GM18505 (cell line): ENCODE data around the gene WFDC1.

Experiments
- ATAC-seq: cut with Tn5 transposase; IDR thresholded peaks from one replicate; pipeline ENCODE4 v1.9.1; 2021; ENCODE audit not compliant: unreplicated experiment
- POLR2A ChIP-seq: IDR thresholded peaks from 4 replicates; pipeline ENCODE4 v1.6.1; 2011; ENCODE audit warnings: borderline replicate concordance; ENCODE audit not compliant: insufficient read depth, insufficient read length; ENCODE audit errors: extremely low read depth

WFDC1 gene

DNA sequence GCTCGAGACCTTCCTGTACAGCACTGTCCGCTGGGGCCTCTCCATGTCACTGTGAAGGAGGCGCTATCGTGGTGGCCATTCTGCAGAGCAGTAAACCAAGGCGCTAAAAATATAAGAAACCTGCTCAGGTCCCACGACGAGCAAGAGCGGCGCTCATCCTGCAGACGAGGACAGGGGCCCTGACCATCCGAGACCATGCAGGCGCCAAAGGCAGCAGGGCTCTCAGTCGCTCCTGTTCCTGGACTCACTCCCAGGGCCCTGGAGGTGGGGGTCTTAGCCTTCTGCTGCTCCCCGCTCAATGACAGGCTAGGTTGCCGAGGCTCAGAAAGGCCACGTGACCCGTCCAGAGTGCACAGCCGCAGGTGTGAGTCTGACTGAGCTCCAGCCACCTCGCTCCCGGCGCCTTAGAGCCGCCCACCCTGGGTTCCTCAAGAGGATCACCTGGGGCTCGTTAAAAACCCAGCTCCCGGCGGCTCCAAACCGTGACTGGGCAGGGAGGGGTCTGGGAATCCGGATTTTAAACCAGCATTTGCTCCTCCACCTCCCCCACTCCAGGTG, 73.2 kb downstream of the WFDC1 start:
- ATAC-seq: no peak
- no peak for TF ChIP-seq POLR2A

GRCh38 chr16:84368308-84368996, 73.8 kb downstream of the WFDC1 start, which contains the start of gene ATP2C2:
Gene ATP2C2, plus strand, starts transcription at chr16:84368538. Its CDS starts 78 bp downstream, at chr16:84368616.
- no peak for ATAC-seq
- no peak for TF ChIP-seq POLR2A

- ATAC-seq: no peak
- no peak for TF ChIP-seq POLR2A
Observed at GRCh38 chr16:84369105-84369504, 74.4 kb downstream of the WFDC1 start.

DNA sequence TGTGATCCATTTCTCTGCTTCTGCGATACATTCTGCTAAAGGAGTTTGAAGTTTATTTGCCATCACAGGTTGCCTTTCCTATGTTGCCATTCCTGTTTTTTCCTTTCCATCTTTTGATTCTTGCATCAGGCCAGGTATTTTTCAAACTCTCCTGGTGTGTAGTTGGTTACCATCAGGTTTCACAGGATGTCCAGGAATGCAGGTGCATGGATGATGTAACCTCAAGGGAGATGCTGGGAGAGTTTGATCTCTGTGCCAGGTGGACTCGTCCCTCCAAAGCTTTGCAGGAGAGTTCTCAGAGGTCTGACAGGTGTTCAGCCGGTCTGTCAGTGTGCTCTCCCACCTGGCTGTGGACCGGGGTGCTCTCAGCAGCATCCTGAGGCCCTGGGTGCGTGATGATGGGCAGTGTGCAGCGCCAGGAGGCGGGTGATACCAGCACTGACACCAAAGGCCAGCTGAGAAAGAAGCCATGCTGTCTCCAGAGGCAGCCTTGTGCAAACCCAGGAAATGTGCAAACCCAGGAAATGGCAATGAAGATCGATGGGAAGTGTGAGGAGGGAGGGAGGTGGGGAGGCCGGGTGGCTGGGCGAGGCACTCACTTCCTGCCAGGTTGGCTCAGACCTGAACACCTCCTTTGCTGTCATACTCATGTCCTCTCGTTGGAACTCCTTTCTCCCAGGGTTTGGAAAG, 75.4 kb downstream of the WFDC1 start:
- ATAC-seq: no peak
- TF ChIP-seq POLR2A: no peak

DNA sequence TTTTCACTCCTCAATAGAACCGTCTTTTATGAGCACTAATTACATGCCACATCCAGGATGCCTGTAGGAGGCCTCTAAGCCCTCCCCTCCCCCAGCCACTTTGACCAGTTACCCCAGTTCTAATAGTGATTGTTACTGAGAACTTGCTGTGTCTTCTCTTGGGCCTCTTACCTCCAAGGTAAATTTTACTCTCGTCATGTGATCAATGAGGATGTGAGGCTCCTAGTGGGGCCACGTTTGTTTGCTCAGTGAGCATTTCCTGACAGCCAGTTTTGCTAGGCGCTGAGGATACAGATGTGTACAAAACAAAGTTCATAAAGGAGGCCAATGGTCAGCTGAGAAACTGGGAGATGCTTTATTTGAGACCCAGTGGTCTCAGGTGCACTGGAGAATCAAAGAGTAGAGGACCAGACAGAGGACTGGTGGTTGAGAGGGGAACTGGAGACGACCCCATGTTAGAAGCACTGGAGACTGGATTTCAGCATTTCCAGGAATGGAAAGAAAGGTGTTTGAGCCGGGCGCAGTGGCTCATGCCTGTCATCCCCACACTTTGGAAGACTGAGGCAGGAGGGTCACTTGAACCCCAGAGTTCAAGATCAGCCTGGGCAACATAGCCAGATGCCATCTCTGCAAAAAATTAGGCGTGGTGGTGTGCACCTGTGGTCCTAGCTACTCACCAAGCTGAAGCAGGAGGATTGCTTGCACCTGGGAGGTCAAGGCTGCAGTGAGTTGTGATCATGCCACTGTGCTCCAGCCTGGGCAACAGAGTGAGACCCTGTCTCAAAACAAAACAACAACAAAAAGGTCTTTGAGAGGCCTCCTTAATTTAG, 76.3 kb downstream of the WFDC1 start:
- ATAC-seq: no peak

GRCh38 chr16:84371553-84371865, 76.8 kb downstream of the WFDC1 start:
- TF ChIP-seq POLR2A: no peak
- no peak for ATAC-seq

More for the DNA sequence above, 76.3 kb downstream of the WFDC1 start:
- TF ChIP-seq POLR2A: no peak

- ATAC-seq: no peak
- no peak for TF ChIP-seq POLR2A
Observed at GRCh38 chr16:84373907-84374489, 79.3 kb downstream of the WFDC1 start.

DNA sequence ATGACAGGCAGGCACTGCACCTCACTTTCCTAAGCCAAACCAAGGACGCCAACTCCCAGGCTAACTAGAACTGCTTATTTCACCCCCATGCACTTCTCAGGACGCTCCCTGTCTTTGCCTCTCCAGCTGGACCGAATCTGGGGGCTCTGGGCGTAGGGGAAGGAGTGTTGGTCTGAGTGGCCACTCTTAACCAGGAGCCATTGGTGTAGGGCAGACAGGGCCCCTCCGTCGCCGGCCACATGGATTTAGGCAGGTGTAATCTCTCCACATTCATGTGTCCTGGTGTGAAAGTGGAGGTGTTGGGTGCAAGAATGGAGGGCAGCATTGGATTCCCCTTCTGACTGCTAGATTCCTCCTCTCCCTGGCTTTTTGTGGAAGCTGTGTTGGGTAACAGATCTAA, 83.4 kb downstream of the WFDC1 start:
- no peak for TF ChIP-seq POLR2A
- no peak for ATAC-seq

GRCh38 chr16:84378567-84378966, 83.9 kb downstream of the WFDC1 start:
- no peak for TF ChIP-seq POLR2A
- ATAC-seq: no peak

GRCh38 chr16:84379008-84379708, 84.5 kb downstream of the WFDC1 start:
- no peak for ATAC-seq
- no peak for TF ChIP-seq POLR2A
